Limb (tissue), 2 donors: Measurements from ENCODE around the gene PAPLN.
A peak's percentile ranks its signal among the peaks of the same experiment; 100 is the strongest.
"Not testable (repeated sequence)": the region's sequence is repeated elsewhere in the genome, so short reads cannot be mapped to it uniquely, and the experiment has no call there.

Experiments
- DNase-seq, 2 donors: peaks; one replicate each; pipeline ENCODE4 v3.0.0-alpha.2; 2016; ENCODE audit errors: extremely low spot score in 2 of 2

Gene PAPLN

GRCh38 chr14:73283608-73284379 is 46.5 kb downstream of the PAPLN start:
- DNase-seq = peak in 1 of 2 donors; percentile 32

GRCh38 chr14:73285979-73286378 is 48.7 kb downstream of the PAPLN start:
- DNase-seq = no peak

- no peak for DNase-seq
Observed at GRCh38 chr14:73286598-73286997, 49.3 kb downstream of the PAPLN start.

- no peak for DNase-seq
Observed at GRCh38 chr14:73287071-73287470, 49.8 kb downstream of the PAPLN start.

- DNase-seq = no peak
Observed at GRCh38 chr14:73289308-73289707, 52.0 kb downstream of the PAPLN start.

GRCh38 chr14:73289729-73290128 is 52.4 kb downstream of the PAPLN start:
- no peak for DNase-seq

GRCh38 chr14:73290279-73290678 is 53.0 kb downstream of the PAPLN start:
- no peak for DNase-seq

- no peak for DNase-seq
Observed at GRCh38 chr14:73293782-73294781, 56.8 kb downstream of the PAPLN start.

GRCh38 chr14:73295198-73295796 is 58.0 kb downstream of the PAPLN start:
- DNase-seq = no peak

- no peak for DNase-seq
Observed at GRCh38 chr14:73305499-73305898, 68.2 kb downstream of the PAPLN start.

- no peak for DNase-seq
Observed at GRCh38 chr14:73307261-73307660, 70.0 kb downstream of the PAPLN start.

GRCh38 chr14:73309207-73309606 is 71.9 kb downstream of the PAPLN start:
- not testable (repeated sequence) for DNase-seq

GRCh38 chr14:73311708-73312030 is 74.4 kb downstream of the PAPLN start:
- no peak for DNase-seq

GRCh38 chr14:73312687-73313086 is 75.4 kb downstream of the PAPLN start:
- no peak for DNase-seq

GRCh38 chr14:73313151-73313550 is 75.8 kb downstream of the PAPLN start:
- DNase-seq = no peak

GRCh38 chr14:73323896-73324399 is 86.6 kb downstream of the PAPLN start:
- no peak for DNase-seq
